NT2/D1 (cell line): ENCODE results near the gene LRP6.

Experiments used
- SUZ12 ChIP-seq: IDR thresholded peaks from 2 replicates; pipeline ENCODE4 v1.6.1; 2011; ENCODE audit not compliant: insufficient read length, insufficient read depth; ENCODE audit errors: extremely low read depth
- YY1 ChIP-seq: IDR thresholded peaks from 2 replicates; pipeline ENCODE4 v1.6.1; 2011; ENCODE audit not compliant: insufficient read length, insufficient read depth
- ZNF274 ChIP-seq: IDR thresholded peaks from 2 replicates; pipeline ENCODE4 v1.6.1; 2011; ENCODE audit warnings: mild to moderate bottlenecking, low read depth, low read length

GRCh38 chr12:12147111-12147510 is 119.7 kb downstream of the LRP6 start:
- no peak for TF ChIP-seq YY1
- TF ChIP-seq ZNF274, result no peak
- no peak for TF ChIP-seq SUZ12
